Activated CD8-positive, alpha-beta memory T cell treated with anti-CD3 and anti-CD28 coated beads, Interleukin-2, amount 50 U/mL, for 24 hours (primary cell): ENCODE data around the gene SLC4A4.

ENCODE experiments used
- DNase-seq: peaks from one replicate; pipeline ENCODE4 v3.0.0-alpha.2; 2020; ENCODE audit errors: extremely low read depth

Gene SLC4A4

GRCh38 chr4:71599578-71599977 lies 260.8 kb downstream of the SLC4A4 start:
- DNase-seq: no peak

- no peak for DNase-seq
Measured at GRCh38 chr4:71602289-71602900, 263.6 kb downstream of the SLC4A4 start.

GRCh38 chr4:71604785-71605184 lies 266.0 kb downstream of the SLC4A4 start:
- no peak for DNase-seq

DNA sequence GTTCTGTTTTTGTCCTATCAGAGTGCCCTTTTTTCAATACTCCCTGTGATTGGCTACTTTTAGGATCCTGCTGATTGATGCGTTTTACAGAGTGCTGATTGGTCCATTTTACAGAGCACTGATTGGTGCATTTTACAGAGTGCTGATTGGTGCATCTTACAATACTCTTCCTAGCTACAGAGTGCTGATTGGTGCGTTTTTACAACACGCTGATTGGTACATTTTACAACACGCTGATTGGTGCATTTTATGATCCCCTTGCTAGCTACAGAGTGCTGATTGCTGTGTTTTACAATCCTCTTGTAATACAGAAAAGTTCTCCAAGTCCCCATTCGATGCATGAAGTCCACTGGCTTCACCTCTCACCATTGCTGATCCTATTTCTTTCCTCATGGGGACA lies 268.3 kb downstream of the SLC4A4 start:
- DNase-seq: no peak

DNA sequence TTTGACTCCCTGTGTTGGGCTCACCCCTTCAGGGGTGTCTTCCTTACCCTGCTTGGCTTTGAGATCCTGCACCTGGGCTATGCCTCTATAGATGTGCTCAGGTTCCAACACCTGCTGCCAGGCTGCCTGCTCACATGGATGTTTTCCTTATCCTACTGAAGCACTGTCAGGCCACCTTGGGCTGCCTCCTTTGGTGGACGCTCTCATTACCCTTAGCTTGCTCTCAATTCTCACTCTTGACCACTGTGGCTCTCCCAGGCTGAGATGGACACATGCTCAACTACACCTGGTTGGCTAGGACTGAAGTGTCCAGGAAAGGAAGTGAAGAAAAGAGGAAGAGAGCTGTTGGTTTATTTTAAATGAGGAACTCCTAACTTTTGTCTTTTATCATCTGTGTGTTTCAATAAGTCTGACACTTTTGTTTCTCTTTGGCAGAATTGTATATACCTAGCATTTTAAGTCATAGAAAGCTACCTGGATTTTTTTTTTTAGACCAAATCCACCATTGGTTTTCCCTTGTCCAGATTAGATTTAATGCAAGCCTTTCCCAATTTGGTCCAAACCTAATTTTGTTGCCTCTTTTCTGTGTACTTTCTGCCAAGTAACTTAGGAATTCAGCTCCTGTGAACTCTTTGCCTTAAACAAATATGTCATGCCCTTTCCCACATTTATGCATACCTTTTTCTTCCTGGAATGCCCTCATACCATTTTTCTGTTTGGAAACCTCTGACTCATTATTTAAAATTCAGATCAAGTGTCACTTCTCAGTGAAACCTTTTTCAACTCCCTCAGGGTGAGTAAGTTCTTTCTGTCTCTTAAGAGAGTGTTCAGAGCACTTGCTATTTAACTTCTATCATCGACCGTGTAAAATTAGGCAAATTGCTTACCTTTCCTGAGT lies 269.2 kb downstream of the SLC4A4 start:
- DNase-seq: no peak

GRCh38 chr4:71608678-71609071 lies 269.9 kb downstream of the SLC4A4 start:
- DNase-seq: no peak

DNA sequence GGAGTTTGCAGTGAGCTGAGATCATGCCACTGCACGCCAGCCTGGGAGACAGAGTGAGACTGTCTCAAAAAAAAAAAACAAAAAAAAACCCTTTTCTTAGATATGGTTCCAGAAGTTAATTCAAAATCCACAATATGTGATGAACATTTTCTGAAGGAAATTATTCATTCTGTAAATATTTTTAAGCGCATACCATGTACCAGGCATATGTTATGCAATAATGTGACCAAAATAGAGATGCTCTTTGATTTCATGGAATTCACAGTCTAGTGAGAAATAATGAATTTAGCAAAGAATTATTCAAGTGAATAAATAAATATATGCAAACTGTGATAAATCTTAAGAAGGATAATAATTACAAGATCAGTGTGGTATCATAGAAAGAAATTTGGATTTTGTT lies 270.3 kb downstream of the SLC4A4 start:
- DNase-seq: no peak

- DNase-seq: no peak
Measured at GRCh38 chr4:71609651-71610050, 270.8 kb downstream of the SLC4A4 start.

- no peak for DNase-seq
Measured at GRCh38 chr4:71614621-71615020, 275.8 kb downstream of the SLC4A4 start.

- no peak for DNase-seq
Measured at GRCh38 chr4:71616168-71616811, 277.5 kb downstream of the SLC4A4 start.
